OCI-LY1 (cell line): ENCODE measurements around the gene EEF1AKMT1.

Experiments used
- H2AFZ ChIP-seq: fragments of 200-600 bp; sonication (generic), shearing (Covaris generic); 2 replicates; pipeline ENCODE4 v1.6.0; 2014; ENCODE audit warnings: antibody characterized with exemption, mild to moderate bottlenecking, low read length
- H3F3A ChIP-seq: fragments of 200-600 bp; sonication (generic), shearing (Covaris generic); 2 replicates; pipeline ENCODE4 v1.6.0; 2014; ENCODE audit warnings: mild to moderate bottlenecking, antibody characterized with exemption, low read length, moderate library complexity; ENCODE audit not compliant: insufficient read depth
- H3K27ac ChIP-seq: fragments of 200-600 bp; sonication (generic); 2 replicates; pipeline ENCODE4 v1.5.1; 2014; ENCODE audit warnings: low read length, mixed run types, mild to moderate bottlenecking, low read depth; ENCODE audit not compliant: poor library complexity, severe bottlenecking
- H3K27me3 ChIP-seq: fragments of 200-600 bp; sonication (generic); 2 replicates; pipeline ENCODE4 v1.6.0; 2014; ENCODE audit warnings: antibody characterized with exemption, mild to moderate bottlenecking, low read length, moderate library complexity; ENCODE audit not compliant: insufficient read depth
- H3K36me3 ChIP-seq: fragments of 200-600 bp; sonication (generic); 2 replicates; pipeline ENCODE4 v1.6.1; 2014; ENCODE audit warnings: mild to moderate bottlenecking, antibody characterized with exemption, low read length, moderate library complexity, mixed read lengths; ENCODE audit not compliant: insufficient read depth
- H3K4me1 ChIP-seq: fragments of 200-600 bp; sonication (generic); 2 replicates; pipeline ENCODE4 v1.5.1; 2014; ENCODE audit warnings: mild to moderate bottlenecking, low read length, moderate library complexity; ENCODE audit not compliant: insufficient read depth, severe bottlenecking
- H3K4me2 ChIP-seq: fragments of 200-600 bp; sonication (generic), shearing (Covaris generic); 2 replicates; pipeline ENCODE4 v1.6.1; 2014; ENCODE audit warnings: low read length
- H3K4me3 ChIP-seq: fragments of 200-600 bp; sonication (generic); 2 replicates; pipeline ENCODE4 v1.5.1; 2014; ENCODE audit warnings: low read length, low read depth, mild to moderate bottlenecking, mixed read lengths; ENCODE audit not compliant: poor library complexity, severe bottlenecking
- H3K79me2 ChIP-seq: fragments of 200-600 bp; shearing (Covaris generic); 2 replicates; pipeline ENCODE4 v1.6.1; 2016; ENCODE audit warnings: mixed run types, low read length, mixed read lengths; ENCODE audit not compliant: insufficient read depth
- H3K9ac ChIP-seq: fragments of 200-600 bp; sonication (generic), shearing (Covaris generic); 2 replicates; pipeline ENCODE4 v1.6.1; 2014; ENCODE audit warnings: mild to moderate bottlenecking, low read length, mixed read lengths
- H3K9me2 ChIP-seq: fragments of 200-600 bp; sonication (generic), shearing (Covaris generic); 2 replicates; pipeline ENCODE4 v1.6.1; 2014; ENCODE audit warnings: low read depth, mild to moderate bottlenecking, low read length, mixed read lengths
- H3K9me3 ChIP-seq: fragments of 200-600 bp; shearing (Covaris generic); 2 replicates; pipeline ENCODE4 v1.6.1; 2014; ENCODE audit warnings: low read length, mixed read lengths
- H4K20me1 ChIP-seq: fragments of 200-600 bp; sonication (generic), shearing (Covaris generic); 2 replicates; pipeline ENCODE4 v1.6.0; 2016; ENCODE audit warnings: mild to moderate bottlenecking, low read length; ENCODE audit not compliant: insufficient read depth
- EZH2 ChIP-seq: fragments of 200-600 bp; sonication (generic), shearing (Covaris generic); IDR thresholded peaks from 2 replicates; pipeline ENCODE4 v1.8.0; 2017; ENCODE audit warnings: borderline replicate concordance, mixed run types, mild to moderate bottlenecking, antibody characterized with exemption, low read length, moderate library complexity, mixed read lengths
- TF ChIP-seq, protein P1 (sequence below): fragments of 200-600 bp; sonication (generic), shearing (Covaris generic); IDR thresholded peaks from 2 replicates; pipeline ENCODE4 v1.5.1; 2017; ENCODE audit warnings: mild to moderate bottlenecking, antibody characterized with exemption, low read length, moderate library complexity, mixed read lengths

Gene EEF1AKMT1

DNA sequence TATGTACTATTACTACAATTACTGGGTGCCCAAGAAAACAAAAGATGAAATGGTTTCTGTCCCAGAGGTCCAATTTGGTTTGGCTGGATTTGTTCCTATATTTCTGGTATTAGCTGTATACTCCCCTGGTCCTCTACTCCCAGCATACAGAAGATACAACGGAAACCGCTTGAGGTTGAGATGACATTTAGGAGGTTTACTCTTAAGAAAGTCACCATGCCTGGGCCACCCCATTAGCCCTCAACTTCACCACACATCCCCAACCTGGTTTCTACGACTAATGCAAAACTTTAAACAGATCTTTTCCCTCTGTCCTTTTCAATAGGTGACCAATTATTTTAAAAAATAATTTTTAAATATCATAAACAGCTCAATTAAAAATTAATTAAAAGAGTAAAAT, 46.0 kb upstream of the EEF1AKMT1 start:
- H2AFZ ChIP-seq: no peak overlapping the region
- H4K20me1 ChIP-seq: no peaks in the 10 kb centered on the region
- H3F3A ChIP-seq: no peaks in the 10 kb centered on the region
- H3K4me3 ChIP-seq: no peak overlapping the region
- H3K36me3 ChIP-seq: peaks cover 38% of the 10 kb centered on the region
- H3K27me3 ChIP-seq: no peaks in the 10 kb centered on the region
- no peak overlapping the region for H3K9ac ChIP-seq
- H3K79me2 ChIP-seq: no peaks in the 10 kb centered on the region; the same call in 1 of the 2 replicates
- no peaks in the 10 kb centered on the region for H3K9me2 ChIP-seq
- H3K27ac ChIP-seq: no peak overlapping the region
- H3K4me1 ChIP-seq: no peaks in the 10 kb centered on the region
- TF ChIP-seq, protein P1, sequence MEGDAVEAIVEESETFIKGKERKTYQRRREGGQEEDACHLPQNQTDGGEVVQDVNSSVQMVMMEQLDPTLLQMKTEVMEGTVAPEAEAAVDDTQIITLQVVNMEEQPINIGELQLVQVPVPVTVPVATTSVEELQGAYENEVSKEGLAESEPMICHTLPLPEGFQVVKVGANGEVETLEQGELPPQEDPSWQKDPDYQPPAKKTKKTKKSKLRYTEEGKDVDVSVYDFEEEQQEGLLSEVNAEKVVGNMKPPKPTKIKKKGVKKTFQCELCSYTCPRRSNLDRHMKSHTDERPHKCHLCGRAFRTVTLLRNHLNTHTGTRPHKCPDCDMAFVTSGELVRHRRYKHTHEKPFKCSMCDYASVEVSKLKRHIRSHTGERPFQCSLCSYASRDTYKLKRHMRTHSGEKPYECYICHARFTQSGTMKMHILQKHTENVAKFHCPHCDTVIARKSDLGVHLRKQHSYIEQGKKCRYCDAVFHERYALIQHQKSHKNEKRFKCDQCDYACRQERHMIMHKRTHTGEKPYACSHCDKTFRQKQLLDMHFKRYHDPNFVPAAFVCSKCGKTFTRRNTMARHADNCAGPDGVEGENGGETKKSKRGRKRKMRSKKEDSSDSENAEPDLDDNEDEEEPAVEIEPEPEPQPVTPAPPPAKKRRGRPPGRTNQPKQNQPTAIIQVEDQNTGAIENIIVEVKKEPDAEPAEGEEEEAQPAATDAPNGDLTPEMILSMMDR: no peak
- no peak for TF ChIP-seq EZH2
- no peaks in the 10 kb centered on the region for H3K9me3 ChIP-seq
- no peak overlapping the region for H3K4me2 ChIP-seq

DNA sequence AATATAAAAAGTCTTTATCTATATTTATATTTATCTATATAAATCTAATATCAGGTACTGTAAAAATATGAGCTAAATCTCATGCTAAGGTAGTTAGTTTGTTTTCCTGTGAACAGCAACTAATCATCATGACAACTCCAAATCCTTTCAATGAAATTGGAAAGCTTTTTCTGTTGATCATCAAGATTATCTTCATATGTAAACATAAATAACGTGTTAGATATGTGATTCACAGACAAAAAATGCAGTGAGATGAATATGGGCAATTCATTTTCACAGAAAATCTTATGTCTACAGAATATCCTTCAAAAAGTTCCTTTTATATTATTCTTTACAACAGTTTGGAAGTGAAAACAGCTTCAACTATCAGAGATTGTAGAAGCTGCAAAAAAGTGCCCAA, 41.7 kb upstream of the EEF1AKMT1 start:
- H3K79me2 ChIP-seq: no peaks in the 10 kb centered on the region; the same call in 1 of the 2 replicates
- H2AFZ ChIP-seq: no peak overlapping the region
- peaks cover 42% of the 10 kb centered on the region for H3K36me3 ChIP-seq

GRCh38 chr13:20814224-20814910, 40.6 kb upstream of the EEF1AKMT1 start:
- no peak overlapping the region for H3K9ac ChIP-seq
- no peaks in the 10 kb centered on the region; the same call in 1 of the 2 replicates for H3K79me2 ChIP-seq
- no peak overlapping the region for H3K4me3 ChIP-seq
- no peaks in the 10 kb centered on the region for H3K4me1 ChIP-seq
- H3K9me3 ChIP-seq: no peaks in the 10 kb centered on the region
- no peaks in the 10 kb centered on the region for H3K9me2 ChIP-seq
- no peaks in the 10 kb centered on the region for H3K27me3 ChIP-seq
- H3K36me3 ChIP-seq: peaks cover 47% of the 10 kb centered on the region
- no peak overlapping the region for H3K27ac ChIP-seq
- no peak for TF ChIP-seq EZH2
- TF ChIP-seq, protein P1: no peak
- H4K20me1 ChIP-seq: no peaks in the 10 kb centered on the region
- H3F3A ChIP-seq: no peaks in the 10 kb centered on the region
- no peak overlapping the region for H3K4me2 ChIP-seq
- no peak overlapping the region for H2AFZ ChIP-seq

More for the DNA sequence above, 41.7 kb upstream of the EEF1AKMT1 start:
- TF ChIP-seq EZH2: no peak
- TF ChIP-seq, protein P1: no peak
- no peaks in the 10 kb centered on the region for H3K9me3 ChIP-seq
- H3K27ac ChIP-seq: no peak overlapping the region
- no peaks in the 10 kb centered on the region for H3K4me1 ChIP-seq
- H3K27me3 ChIP-seq: no peaks in the 10 kb centered on the region
- H4K20me1 ChIP-seq: no peaks in the 10 kb centered on the region
- H3K4me2 ChIP-seq: no peak overlapping the region
- H3K4me3 ChIP-seq: no peak overlapping the region
- H3F3A ChIP-seq: no peaks in the 10 kb centered on the region
- H3K9ac ChIP-seq: no peak overlapping the region
- no peaks in the 10 kb centered on the region for H3K9me2 ChIP-seq
